ENCODE data around the gene PEX12.

- TF ChIP-seq, protein P1, sequence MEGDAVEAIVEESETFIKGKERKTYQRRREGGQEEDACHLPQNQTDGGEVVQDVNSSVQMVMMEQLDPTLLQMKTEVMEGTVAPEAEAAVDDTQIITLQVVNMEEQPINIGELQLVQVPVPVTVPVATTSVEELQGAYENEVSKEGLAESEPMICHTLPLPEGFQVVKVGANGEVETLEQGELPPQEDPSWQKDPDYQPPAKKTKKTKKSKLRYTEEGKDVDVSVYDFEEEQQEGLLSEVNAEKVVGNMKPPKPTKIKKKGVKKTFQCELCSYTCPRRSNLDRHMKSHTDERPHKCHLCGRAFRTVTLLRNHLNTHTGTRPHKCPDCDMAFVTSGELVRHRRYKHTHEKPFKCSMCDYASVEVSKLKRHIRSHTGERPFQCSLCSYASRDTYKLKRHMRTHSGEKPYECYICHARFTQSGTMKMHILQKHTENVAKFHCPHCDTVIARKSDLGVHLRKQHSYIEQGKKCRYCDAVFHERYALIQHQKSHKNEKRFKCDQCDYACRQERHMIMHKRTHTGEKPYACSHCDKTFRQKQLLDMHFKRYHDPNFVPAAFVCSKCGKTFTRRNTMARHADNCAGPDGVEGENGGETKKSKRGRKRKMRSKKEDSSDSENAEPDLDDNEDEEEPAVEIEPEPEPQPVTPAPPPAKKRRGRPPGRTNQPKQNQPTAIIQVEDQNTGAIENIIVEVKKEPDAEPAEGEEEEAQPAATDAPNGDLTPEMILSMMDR (conservative IDR thresholded peaks at IDR 0.05 in 1 of 2, IDR thresholded peaks at IDR 0.05 in 1 of 2; ENCODE audit: extremely low read depth in 1 of 2, insufficient read depth in 1 of 2, low read depth in 1 of 2, low read length in 2 of 2): peak; percentile 61 to 64
- no peak for TF ChIP-seq EZH2 (IDR thresholded peaks at IDR 0.05; ENCODE audit: borderline replicate concordance, low read length)
Observed at GRCh38 chr17:35612924-35613521, 34.7 kb upstream of the PEX12 start.
